ENCODE measurements around the gene KIF4A.

- no peak for TF ChIP-seq CTCF (conservative IDR thresholded peaks at IDR 0.05; ENCODE audit: low read length)
- no peak for TF ChIP-seq EZH2phosphoT487 (IDR thresholded peaks at IDR 0.05; ENCODE audit: borderline replicate concordance, low read depth, low read length)
These were observed 9.3 kb upstream of the KIF4A start for GRCh38 chrX:70280573-70280972.

All from OCI-LY7 (cell line).